ENCODE results near the gene LARP4B.

LARP4B gene

DNA sequence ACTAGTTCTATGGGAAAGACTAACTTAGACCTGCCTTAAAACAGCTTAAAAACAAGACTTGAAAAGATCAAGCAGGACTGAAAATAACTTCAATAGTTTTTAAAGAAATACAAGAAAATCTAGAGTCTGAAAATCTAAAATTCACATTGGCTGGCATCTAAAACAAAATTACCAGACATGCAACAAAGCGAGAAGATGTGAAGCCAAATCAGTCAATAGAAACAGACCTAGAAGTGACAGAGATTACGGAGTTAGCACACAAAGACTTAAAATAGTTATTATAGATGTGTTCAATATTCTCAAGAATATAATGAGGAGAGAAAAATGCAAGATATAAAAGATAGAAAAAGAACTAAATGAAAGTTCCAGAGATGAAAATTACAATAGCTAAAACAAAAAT, 163.7 kb downstream of the LARP4B start:
- no peak for DNase-seq (ENCODE audit: low read depth)

DNA sequence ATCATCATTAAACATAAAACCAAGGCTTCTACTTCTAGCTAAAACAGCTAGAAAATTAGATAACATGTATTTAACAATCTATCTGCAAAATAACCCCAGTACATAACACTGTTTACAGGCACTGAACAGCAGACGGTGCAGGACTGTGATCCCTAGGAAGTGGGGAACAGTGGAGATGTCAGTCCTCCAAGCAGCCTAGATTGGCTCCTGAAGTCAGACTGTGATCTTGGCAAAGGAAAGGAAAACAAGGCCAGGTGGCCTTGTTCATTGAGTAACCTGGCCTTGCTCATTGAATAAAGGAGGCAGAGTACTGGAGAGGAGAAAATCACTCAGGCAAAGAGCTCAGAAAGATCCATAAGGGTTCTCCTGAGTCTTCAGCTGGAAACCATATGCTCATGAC, 164.3 kb downstream of the LARP4B start:
- no peak for DNase-seq (ENCODE audit: low read depth)

GRCh38 chr10:761376-761775, 170.1 kb downstream of the LARP4B start:
- no peak for DNase-seq (ENCODE audit: low read depth)

DNA sequence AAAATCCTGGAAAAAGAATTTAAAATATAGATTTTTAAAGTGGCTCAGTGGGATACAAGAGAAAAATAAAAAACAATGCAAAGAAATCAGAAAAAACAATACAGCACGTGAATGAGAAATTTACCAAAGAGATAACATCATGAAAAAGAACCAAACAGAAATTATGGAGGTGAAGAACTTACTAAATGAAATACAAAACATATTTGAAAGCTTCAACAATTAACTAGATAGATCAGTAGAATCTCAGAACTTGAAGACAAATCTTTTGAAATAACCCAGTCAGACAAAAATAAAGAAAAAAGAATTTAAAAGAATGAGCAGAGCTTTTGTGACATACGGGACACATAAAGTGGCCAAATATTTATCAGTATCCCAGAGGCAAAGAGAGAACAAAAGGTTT, 170.9 kb downstream of the LARP4B start:
- no peak for DNase-seq (ENCODE audit: low read depth)

- DNase-seq (ENCODE audit: low read depth): no peak
Measured at GRCh38 chr10:759898-760477, 171.5 kb downstream of the LARP4B start.

Data from stimulated activated CD8-positive, alpha-beta memory T cell treated with anti-CD3 and anti-CD28 coated beads, Interleukin-12 subunit alpha, Interleukin-12 subunit beta, amount 100 ng/mL, for 1 hour (primary cell).